SK-N-MC (cell line): ENCODE measurements around the gene WDR83.

Experiments
- EZH2 ChIP-seq: fragments of 200-600 bp; sonication (generic); IDR thresholded peaks from one replicate; pipeline ENCODE4 v1.6.1; 2017; ENCODE audit warnings: antibody characterized with exemption
- FOXP2 ChIP-seq: optimal IDR thresholded peaks from 2 replicates; pipeline ENCODE3; 2011; ENCODE audit warnings: mild to moderate bottlenecking, moderate library complexity; ENCODE audit not compliant: insufficient read depth; ENCODE audit errors: extremely low read length, control extremely low read depth
- POLR2AphosphoS5 ChIP-seq: IDR thresholded peaks from 2 replicates; pipeline ENCODE4 v1.6.1; 2012; ENCODE audit warnings: mild to moderate bottlenecking, low read depth, low read length, borderline replicate concordance

DNA sequence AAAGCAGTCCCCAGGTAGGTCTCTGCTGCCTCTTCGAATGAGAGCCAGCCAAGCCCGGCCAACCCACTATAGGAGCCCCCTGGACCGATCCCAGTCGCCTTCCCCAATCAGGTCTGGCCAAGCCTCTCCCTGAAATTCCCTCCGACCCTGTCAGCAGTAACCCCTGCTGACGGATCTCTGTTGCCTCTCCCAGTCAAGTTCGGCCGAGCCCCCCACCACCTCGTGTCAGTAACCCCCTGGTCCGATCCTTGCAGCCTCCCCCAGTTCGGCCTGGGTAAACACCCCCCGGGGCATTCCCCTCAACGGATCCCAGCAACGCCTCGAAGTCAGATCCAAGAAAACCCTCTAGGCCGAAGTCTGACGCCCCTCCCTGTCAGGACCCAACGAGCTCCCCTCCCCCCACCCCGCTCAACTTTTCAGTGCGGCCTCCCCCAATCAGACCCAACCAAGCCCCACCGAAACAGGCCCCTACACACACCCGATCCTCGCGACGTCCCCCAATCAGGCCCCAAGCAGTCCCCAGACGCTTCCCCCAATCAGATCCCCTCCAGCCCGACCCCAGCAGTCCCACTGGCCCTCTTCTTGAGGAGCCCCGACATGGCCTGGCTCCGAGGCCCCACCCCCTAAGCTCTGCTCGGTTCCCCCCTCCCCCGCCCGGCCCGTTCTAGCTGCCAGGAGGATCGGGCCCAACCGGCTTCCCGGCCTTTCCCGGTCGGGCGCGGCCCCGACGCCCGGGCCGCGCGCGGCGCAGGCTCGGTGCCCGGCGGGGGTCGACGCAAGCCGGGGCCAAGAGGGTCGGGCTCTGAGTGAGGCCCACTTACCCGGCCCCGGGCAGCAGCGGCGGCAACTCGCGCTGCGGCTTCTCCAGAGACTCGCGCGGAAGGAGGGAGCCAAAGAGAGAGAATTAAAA lies 55.3 kb downstream of the WDR83 start:
- TF ChIP-seq POLR2AphosphoS5, result peak; percentile 48; the same call in 1 of the 2 replicates
- no peak for TF ChIP-seq EZH2
- no peak for TF ChIP-seq FOXP2
